Hematopoietic multipotent progenitor cell treated with erythropoietin and hydrocortisone succinate and interleukin-3 and kit ligand, for 8 days (in vitro differentiated cells): ENCODE data around the gene ZNF385B.

Source experiments
- DNase-seq: peaks from one replicate; pipeline ENCODE4 v3.0.0-alpha.2; 2015

The ZNF385B gene

GRCh38 chr2:179619947-179620467, 241.4 kb downstream of the ZNF385B start:
- no peak for DNase-seq

- DNase-seq = no peak
Observed at GRCh38 chr2:179614121-179614520, 247.3 kb downstream of the ZNF385B start.

GRCh38 chr2:179613701-179614100, 247.7 kb downstream of the ZNF385B start:
- no peak for DNase-seq

GRCh38 chr2:179613299-179613651, 248.1 kb downstream of the ZNF385B start:
- DNase-seq = no peak

GRCh38 chr2:179612591-179613298, 248.7 kb downstream of the ZNF385B start:
- DNase-seq = no peak

GRCh38 chr2:179612108-179612507, 249.3 kb downstream of the ZNF385B start:
- DNase-seq = no peak

- no peak for DNase-seq
Observed at GRCh38 chr2:179606141-179606540, 255.3 kb downstream of the ZNF385B start.

- no peak for DNase-seq
Observed at GRCh38 chr2:179605341-179605740, 256.1 kb downstream of the ZNF385B start.

- no peak for DNase-seq
Observed at GRCh38 chr2:179604598-179604997, 256.8 kb downstream of the ZNF385B start.

GRCh38 chr2:179602452-179602851, 259.0 kb downstream of the ZNF385B start:
- DNase-seq = no peak

- DNase-seq = no peak
Observed at GRCh38 chr2:179596018-179596417, 265.4 kb downstream of the ZNF385B start.

GRCh38 chr2:179595284-179595683, 266.1 kb downstream of the ZNF385B start:
- DNase-seq = no peak

GRCh38 chr2:179594268-179595112, 266.9 kb downstream of the ZNF385B start:
- no peak for DNase-seq

- DNase-seq = no peak
Observed at GRCh38 chr2:179593323-179593722, 268.1 kb downstream of the ZNF385B start.

GRCh38 chr2:179592167-179592936, 269.1 kb downstream of the ZNF385B start:
- no peak for DNase-seq

GRCh38 chr2:179591690-179592089, 269.7 kb downstream of the ZNF385B start:
- DNase-seq = no peak

- DNase-seq = no peak
Observed at GRCh38 chr2:179588486-179589145, 272.8 kb downstream of the ZNF385B start.

GRCh38 chr2:179584760-179585159, 276.7 kb downstream of the ZNF385B start:
- no peak for DNase-seq

GRCh38 chr2:179581605-179582004, 279.8 kb downstream of the ZNF385B start:
- DNase-seq = no peak

- no peak for DNase-seq
Observed at GRCh38 chr2:179580378-179581146, 280.9 kb downstream of the ZNF385B start.

GRCh38 chr2:179579800-179580199, 281.6 kb downstream of the ZNF385B start:
- DNase-seq = no peak
